ENCODE results near the gene DNAJC6.

- TF ChIP-seq TCF12 (IDR thresholded peaks at IDR 0.05), result no peak
- no peak for TF ChIP-seq GABPA (IDR thresholded peaks at IDR 0.05; ENCODE audit: low read depth)
- TF ChIP-seq CTCF (IDR thresholded peaks at IDR 0.05), result no peak
- no peak for TF ChIP-seq YY1 (IDR thresholded peaks at IDR 0.05; ENCODE audit: low read depth)
- no peak for TF ChIP-seq ZBTB33 (IDR thresholded peaks at IDR 0.05; ENCODE audit: borderline replicate concordance, low read depth)
- no peak for TF ChIP-seq POLR2AphosphoS5 (IDR thresholded peaks at IDR 0.05; ENCODE audit: low read depth, low read length)
These were observed 77.1 kb downstream of the DNAJC6 start for GRCh38 chr1:65386439-65386838.
